Retinal pigment epithelial cell (primary cell): ENCODE measurements around the gene SYNE2.

Source experiments
- DNase-seq: peaks from one replicate; pipeline ENCODE4 v3.0.0-alpha.2; 2010; ENCODE audit warnings: low read depth
- H3K4me3 ChIP-seq: 2 replicates; pipeline ENCODE4 v1.5.1; 2011; ENCODE audit warnings: mild to moderate bottlenecking, low read length, control low read depth, moderate library complexity
- CTCF ChIP-seq: conservative IDR thresholded peaks from 2 replicates; pipeline ENCODE4 v1.5.1; 2011; ENCODE audit warnings: low read depth, low read length, control low read depth, inconsistent platforms

The SYNE2 gene

GRCh38 chr14:64092338-64092737, 239.5 kb downstream of the SYNE2 start:
- TF ChIP-seq CTCF: no peak
- no peak overlapping the region for H3K4me3 ChIP-seq
- DNase-seq: no peak

- H3K4me3 ChIP-seq: no peak overlapping the region
- no peak for DNase-seq
- TF ChIP-seq CTCF: no peak
Observed at GRCh38 chr14:64092940-64093339, 240.1 kb downstream of the SYNE2 start.

GRCh38 chr14:64095620-64096019, 242.8 kb downstream of the SYNE2 start:
- no peak overlapping the region for H3K4me3 ChIP-seq
- no peak for TF ChIP-seq CTCF
- peak; percentile 51 for DNase-seq

GRCh38 chr14:64098120-64098519, 245.3 kb downstream of the SYNE2 start:
- no peak overlapping the region for H3K4me3 ChIP-seq
- no peak for TF ChIP-seq CTCF
- no peak for DNase-seq

GRCh38 chr14:64107438-64107837, 254.6 kb downstream of the SYNE2 start:
- no peak for DNase-seq
- no peak overlapping the region for H3K4me3 ChIP-seq
- no peak for TF ChIP-seq CTCF

- TF ChIP-seq CTCF: no peak
- H3K4me3 ChIP-seq: no peak overlapping the region
- DNase-seq: no peak
Observed at GRCh38 chr14:64109819-64110554, 257.2 kb downstream of the SYNE2 start.

- no peak for DNase-seq
- TF ChIP-seq CTCF: no peak
- H3K4me3 ChIP-seq: no peak overlapping the region
Observed at GRCh38 chr14:64110802-64111201, 258.0 kb downstream of the SYNE2 start.
